ENCODE measurements around the gene NFIA. TPM values are rescaled to one million over a fixed set of nuclear protein-coding genes. Genes with fewer than 3 reads are reported as not detected.

NFIA gene
- total and polyA plus RNA-seq, 9 of the 15 experiments (the other 6 are each of a cell fraction or from before 2014, with no cell fraction given): 5.3 to 24.9 (median 9.8) TPM

DNA sequence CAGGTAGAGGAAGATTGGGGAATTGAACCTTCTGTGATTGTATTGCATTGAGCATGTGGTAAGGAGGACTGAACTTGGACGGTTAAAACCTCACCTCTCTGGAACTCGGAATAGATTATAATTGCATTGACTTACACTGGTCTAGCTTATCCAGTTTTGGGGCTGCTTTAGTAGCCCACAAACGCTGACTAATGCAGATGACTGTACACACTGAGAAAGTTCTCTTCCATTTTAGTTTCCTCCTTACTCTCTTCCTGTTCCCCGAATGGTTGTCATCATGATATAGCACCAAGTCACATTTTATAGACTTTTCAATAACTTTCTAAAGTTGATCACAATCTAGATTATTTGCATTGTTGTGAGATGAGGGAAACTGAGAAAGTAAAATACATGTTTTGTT lies 78.2 kb downstream of the NFIA start (continued):
- TF ChIP-seq HMGN3 (IDR thresholded peaks at IDR 0.05; ENCODE audit: borderline replicate concordance, extremely low read depth, insufficient read length, low read depth, low read length) (no peak), MAFK (IDR thresholded peaks at IDR 0.05; ENCODE audit: low read length) (peak; percentile 64; the same call in 1 of the 2 replicates), KDM1A (IDR thresholded peaks at IDR 0.05) (no peak), ADNP (tag; IDR thresholded peaks at IDR 0.05) (0 out of 2 replicates have a peak, but pooled peaks have one; percentile 35), ZNF518B (CRISPR knock-in tag; IDR thresholded peaks at IDR 0.05) (no peak), RBM34 (IDR thresholded peaks at IDR 0.05; ENCODE audit: borderline replicate concordance, insufficient read depth, low read length) (no peak), JUND (IDR thresholded peaks at IDR 0.05; ENCODE audit: borderline replicate concordance, low read depth, low read length) (peak; percentile 67; the same call in 1 of the 2 replicates), JUND (tag; IDR thresholded peaks at IDR 0.05; ENCODE audit: borderline replicate concordance, low read depth, low read length) (peak; percentile 66; the same call in 1 of the 3 replicates), HMBOX1 (IDR thresholded peaks at IDR 0.05) (peak; percentile 93), ZNF589 (CRISPR knock-in tag; IDR thresholded peaks at IDR 0.05; ENCODE audit: low read depth) (0 out of 2 replicates have a peak, but pooled peaks have one; percentile 36), MAFG (tag; conservative IDR thresholded peaks at IDR 0.05) (peak; percentile 67), SNIP1 (IDR thresholded peaks at IDR 0.05; ENCODE audit: low read depth) (no peak), ZNF584 (CRISPR knock-in tag; IDR thresholded peaks at IDR 0.05; ENCODE audit: low read depth) (peak; percentile 59; the same call in 1 of the 2 replicates), BACH1 (tag; IDR thresholded peaks at IDR 0.05) (peak; percentile 59; the same call in 1 of the 2 replicates), LARP7 (IDR thresholded peaks at IDR 0.05) (no peak), PCBP1 (IDR thresholded peaks at IDR 0.05; ENCODE audit: low read depth, low read length, poor library complexity, severe bottlenecking) (no peak), FOSL1 (tag; conservative IDR thresholded peaks at IDR 0.05) (peak; percentile 86)
- TF ChIP-seq, protein P1, sequence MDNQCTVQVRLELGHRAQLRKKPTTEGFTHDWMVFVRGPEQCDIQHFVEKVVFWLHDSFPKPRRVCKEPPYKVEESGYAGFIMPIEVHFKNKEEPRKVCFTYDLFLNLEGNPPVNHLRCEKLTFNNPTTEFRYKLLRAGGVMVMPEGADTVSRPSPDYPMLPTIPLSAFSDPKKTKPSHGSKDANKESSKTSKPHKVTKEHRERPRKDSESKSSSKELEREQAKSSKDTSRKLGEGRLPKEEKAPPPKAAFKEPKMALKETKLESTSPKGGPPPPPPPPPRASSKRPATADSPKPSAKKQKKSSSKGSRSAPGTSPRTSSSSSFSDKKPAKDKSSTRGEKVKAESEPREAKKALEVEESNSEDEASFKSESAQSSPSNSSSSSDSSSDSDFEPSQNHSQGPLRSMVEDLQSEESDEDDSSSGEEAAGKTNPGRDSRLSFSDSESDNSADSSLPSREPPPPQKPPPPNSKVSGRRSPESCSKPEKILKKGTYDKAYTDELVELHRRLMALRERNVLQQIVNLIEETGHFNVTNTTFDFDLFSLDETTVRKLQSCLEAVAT (IDR thresholded peaks at IDR 0.05): no peak
- TF ChIP-seq, protein P2, sequence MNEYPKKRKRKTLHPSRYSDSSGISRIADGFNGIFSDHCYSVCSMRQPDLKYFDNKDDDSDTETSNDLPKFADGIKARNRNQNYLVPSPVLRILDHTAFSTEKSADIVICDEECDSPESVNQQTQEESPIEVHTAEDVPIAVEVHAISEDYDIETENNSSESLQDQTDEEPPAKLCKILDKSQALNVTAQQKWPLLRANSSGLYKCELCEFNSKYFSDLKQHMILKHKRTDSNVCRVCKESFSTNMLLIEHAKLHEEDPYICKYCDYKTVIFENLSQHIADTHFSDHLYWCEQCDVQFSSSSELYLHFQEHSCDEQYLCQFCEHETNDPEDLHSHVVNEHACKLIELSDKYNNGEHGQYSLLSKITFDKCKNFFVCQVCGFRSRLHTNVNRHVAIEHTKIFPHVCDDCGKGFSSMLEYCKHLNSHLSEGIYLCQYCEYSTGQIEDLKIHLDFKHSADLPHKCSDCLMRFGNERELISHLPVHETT (CRISPR knock-in tag; conservative IDR thresholded peaks at IDR 0.05 in 1 of 2, IDR thresholded peaks at IDR 0.05 in 1 of 2): peak in 1 of 2 experiments; percentile 54; a peak in 1 of 4 replicates
